Nephron (organoid): Measurements from ENCODE around the gene TRANK1.

Experiments used
- H3K27ac Mint-ChIP-seq, 3 experiments: 2 replicates each; pipeline ENCODE4 v1.8.0; 2020; ENCODE audit warnings: mixed read lengths in 3 of 3, mild to moderate bottlenecking in 2 of 3, moderate library complexity in 1 of 3
- H3K27me3 Mint-ChIP-seq: 2 replicates; pipeline ENCODE4 v1.8.0; 2021; ENCODE audit warnings: low read depth, mild to moderate bottlenecking, moderate library complexity, mixed read lengths
- H3K36me3 Mint-ChIP-seq: 2 replicates; pipeline ENCODE4 v1.8.0; 2020; ENCODE audit warnings: low read depth, mixed read lengths
- H3K4me1 Mint-ChIP-seq: 2 replicates; pipeline ENCODE4 v1.8.0; 2020; ENCODE audit warnings: mixed read lengths
- H3K4me3 Mint-ChIP-seq, 3 experiments: 2 replicates each; pipeline ENCODE4 v1.8.0; 2020; ENCODE audit warnings: mild to moderate bottlenecking in 3 of 3, mixed read lengths in 3 of 3, moderate library complexity in 2 of 3
- H3K9me3 Mint-ChIP-seq: 2 replicates; pipeline ENCODE4 v1.8.0; 2020; ENCODE audit warnings: mixed read lengths
- CTCF ChIP-seq, 3 experiments: fragments of 200-600 bp; sonication (generic); IDR thresholded peaks; one replicate each; pipeline ENCODE4 v1.5.0; 2021; ENCODE audit warnings: antibody characterized with exemption in 3 of 3; ENCODE audit not compliant: unreplicated experiment in 3 of 3

TRANK1 gene

GRCh38 chr3:36814066-36814717 is 130.7 kb downstream of the TRANK1 start:
- no peaks in the 10 kb centered on the region for H3K9me3 Mint-ChIP-seq
- peaks cover 12% of the 10 kb centered on the region for H3K27me3 Mint-ChIP-seq
- H3K4me3 Mint-ChIP-seq: no peak overlapping the region
- H3K36me3 Mint-ChIP-seq: no peaks in the 10 kb centered on the region
- TF ChIP-seq CTCF (IDR thresholded peaks at IDR 0.05; ENCODE audit: unreplicated experiment in 3 of 3): no peak
- H3K27ac Mint-ChIP-seq: peak overlapping the region in 2 of 3 experiments; percentile 37 to 82
- H3K4me1 Mint-ChIP-seq: peaks cover 42% of the 10 kb centered on the region

- Mint-ChIP-seq H3K9me3 (no peaks in the 10 kb centered on the region), H3K4me3 (no peak overlapping the region), H3K27ac (no peak overlapping the region), H3K36me3 (no peaks in the 10 kb centered on the region), H3K27me3 (peaks cover 12% of the 10 kb centered on the region), H3K4me1 (peaks cover 46% of the 10 kb centered on the region)
- TF ChIP-seq CTCF (IDR thresholded peaks at IDR 0.05; ENCODE audit: unreplicated experiment in 3 of 3): no peak
Measured at GRCh38 chr3:36813305-36813704, 131.5 kb downstream of the TRANK1 start.

- Mint-ChIP-seq H3K36me3 (no peaks in the 10 kb centered on the region), H3K27me3 (peaks cover 9% of the 10 kb centered on the region), H3K27ac (no peak overlapping the region), H3K9me3 (no peaks in the 10 kb centered on the region), H3K4me1 (peaks cover 35% of the 10 kb centered on the region), H3K4me3 (no peak overlapping the region)
- TF ChIP-seq CTCF (IDR thresholded peaks at IDR 0.05; ENCODE audit: unreplicated experiment in 3 of 3): no peak
Measured at GRCh38 chr3:36812240-36812639, 132.6 kb downstream of the TRANK1 start.

GRCh38 chr3:36811768-36812167 is 133.1 kb downstream of the TRANK1 start:
- Mint-ChIP-seq H3K4me3 (no peak overlapping the region), H3K4me1 (peaks cover 31% of the 10 kb centered on the region), H3K27me3 (peaks cover 4% of the 10 kb centered on the region), H3K27ac (no peak overlapping the region), H3K9me3 (peaks cover 3% of the 10 kb centered on the region), H3K36me3 (no peaks in the 10 kb centered on the region)
- TF ChIP-seq CTCF (IDR thresholded peaks at IDR 0.05; ENCODE audit: unreplicated experiment in 3 of 3): no peak

- Mint-ChIP-seq H3K4me1 (peaks cover 6% of the 10 kb centered on the region), H3K27ac (no peak overlapping the region), H3K4me3 (no peak overlapping the region), H3K9me3 (peaks cover 32% of the 10 kb centered on the region), H3K27me3 (peaks cover 4% of the 10 kb centered on the region), H3K36me3 (peaks cover 4% of the 10 kb centered on the region)
- TF ChIP-seq CTCF (IDR thresholded peaks at IDR 0.05; ENCODE audit: unreplicated experiment in 3 of 3): no peak
Measured at GRCh38 chr3:36804295-36805055, 140.4 kb downstream of the TRANK1 start.
